HG02623 (cell line): ENCODE results near the gene ELL2.
"Not testable (repeated sequence)": the region's sequence is repeated elsewhere in the genome, so short reads cannot be mapped to it uniquely, and the experiment has no call there.

Experiments
- ATAC-seq: cut with Tn5 transposase; IDR thresholded peaks from one replicate; pipeline ENCODE4 v1.9.1; 2021; ENCODE audit warnings: moderate library complexity; ENCODE audit not compliant: unreplicated experiment

The ELL2 gene

DNA sequence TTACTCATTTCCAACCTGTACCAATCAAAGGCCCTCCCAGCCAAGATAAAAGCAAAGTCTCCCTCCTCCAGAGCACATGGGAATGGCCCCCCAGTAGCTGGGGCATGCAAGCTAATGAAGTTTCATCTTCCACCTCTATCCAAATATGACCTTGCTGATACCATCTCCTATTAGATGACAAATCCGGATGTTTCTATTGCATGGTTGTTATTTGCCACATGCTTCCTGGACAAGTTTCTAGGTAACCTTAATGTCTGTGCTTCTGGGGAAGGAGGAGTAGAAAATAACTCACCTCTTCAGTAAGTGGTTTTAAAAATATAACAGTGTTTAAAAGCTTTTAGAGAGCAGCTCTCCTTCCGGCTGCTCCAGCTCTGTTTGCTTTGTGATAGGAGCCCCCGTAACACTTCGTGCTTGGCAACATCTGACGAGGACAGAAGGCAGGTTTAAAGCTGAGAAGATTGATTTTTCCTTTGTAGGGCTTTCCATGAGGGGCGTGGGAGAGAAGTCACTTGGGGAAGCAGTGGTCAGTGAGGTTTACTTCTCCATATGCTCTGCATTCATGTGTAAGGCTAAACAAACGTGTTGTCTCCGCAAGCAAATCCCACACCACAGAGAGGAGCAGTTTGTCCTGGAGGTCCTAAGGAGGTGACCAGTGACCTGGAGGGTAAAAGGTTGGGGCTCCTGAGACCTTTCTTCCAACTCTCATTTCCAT, 98.8 kb downstream of the ELL2 start:
- ATAC-seq, result no peak

DNA sequence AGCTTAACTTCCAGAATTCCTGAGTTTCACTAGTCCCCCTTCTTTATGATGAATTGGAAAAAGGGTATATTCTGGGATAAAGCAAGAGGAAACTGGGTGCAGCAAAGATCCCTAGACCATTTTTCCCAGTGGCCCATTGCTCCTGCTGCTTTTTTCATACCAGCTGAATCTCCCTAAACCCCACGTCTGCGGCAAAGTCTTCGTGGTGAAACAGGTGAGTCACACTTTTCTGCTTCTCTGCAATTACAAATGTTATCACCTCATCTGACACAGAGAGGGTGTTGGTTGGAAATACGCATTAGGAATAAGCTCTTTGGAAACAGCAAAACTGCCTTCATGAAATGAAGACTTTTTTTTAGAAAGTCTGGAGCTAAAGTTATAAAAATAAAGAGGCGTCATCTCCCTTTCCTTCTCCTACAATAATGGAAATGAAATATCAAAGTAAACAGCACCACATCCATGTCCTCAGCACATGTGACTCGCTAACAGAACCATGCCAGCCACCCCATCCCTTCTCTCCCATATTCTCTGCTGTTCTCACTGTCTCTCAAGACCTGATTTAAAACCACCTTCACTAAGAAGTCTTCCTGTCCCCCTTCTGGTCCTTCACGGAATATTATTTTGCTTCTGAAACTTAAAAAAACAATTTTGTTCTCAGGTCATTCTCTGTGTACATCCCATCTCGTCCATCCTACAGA, 99.6 kb downstream of the ELL2 start:
- no peak for ATAC-seq

DNA sequence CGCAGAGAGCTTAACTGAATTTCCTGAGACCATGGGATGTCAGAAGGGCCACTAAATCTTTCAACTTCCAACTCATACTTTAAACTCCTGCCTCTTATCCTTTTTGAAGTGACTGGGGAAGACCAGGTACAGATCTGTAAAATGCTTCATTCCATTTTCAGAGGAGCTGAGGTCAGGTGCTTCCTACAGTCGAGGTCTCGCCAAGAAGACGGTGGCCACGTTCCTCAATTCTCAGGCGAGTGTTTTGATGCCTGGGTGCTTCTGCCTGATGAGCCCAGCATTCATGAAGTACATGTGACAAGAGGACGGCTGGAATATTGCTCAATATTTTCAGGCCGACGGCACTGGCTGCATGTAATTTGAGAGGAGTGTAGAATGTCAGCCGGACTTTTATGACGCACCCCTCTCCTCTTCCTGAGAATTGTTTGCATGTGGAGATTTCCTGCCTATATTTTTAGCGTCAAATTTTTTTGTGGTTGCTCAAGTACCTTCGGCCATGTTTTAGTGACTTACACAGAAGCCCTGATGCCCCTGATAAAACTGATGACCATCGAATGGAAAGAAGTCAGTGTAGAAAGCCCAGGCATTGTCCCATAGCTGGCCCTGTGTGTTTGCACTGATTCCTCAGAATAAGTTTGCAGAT, 100.3 kb downstream of the ELL2 start:
- ATAC-seq, result no peak

DNA sequence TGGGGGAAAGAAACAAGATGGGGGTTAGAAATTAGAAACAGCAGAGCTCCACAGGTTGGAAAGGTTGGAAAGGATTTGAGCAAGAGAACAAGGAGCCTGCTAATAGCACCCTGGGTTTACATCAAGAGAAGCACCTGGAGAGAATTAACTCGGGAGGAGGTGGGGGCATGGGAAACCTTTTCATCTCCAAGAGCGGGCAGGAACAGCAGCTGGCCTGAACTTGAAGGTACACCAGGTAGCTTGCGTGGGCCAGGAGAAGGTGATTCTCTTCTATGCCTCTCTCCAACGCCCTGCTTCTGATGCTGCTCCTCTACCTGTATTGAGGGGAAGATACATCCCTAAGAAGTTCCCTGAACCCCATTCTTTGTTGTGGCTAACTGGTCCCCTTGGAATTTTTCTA, 102.0 kb downstream of the ELL2 start:
- no peak for ATAC-seq

DNA sequence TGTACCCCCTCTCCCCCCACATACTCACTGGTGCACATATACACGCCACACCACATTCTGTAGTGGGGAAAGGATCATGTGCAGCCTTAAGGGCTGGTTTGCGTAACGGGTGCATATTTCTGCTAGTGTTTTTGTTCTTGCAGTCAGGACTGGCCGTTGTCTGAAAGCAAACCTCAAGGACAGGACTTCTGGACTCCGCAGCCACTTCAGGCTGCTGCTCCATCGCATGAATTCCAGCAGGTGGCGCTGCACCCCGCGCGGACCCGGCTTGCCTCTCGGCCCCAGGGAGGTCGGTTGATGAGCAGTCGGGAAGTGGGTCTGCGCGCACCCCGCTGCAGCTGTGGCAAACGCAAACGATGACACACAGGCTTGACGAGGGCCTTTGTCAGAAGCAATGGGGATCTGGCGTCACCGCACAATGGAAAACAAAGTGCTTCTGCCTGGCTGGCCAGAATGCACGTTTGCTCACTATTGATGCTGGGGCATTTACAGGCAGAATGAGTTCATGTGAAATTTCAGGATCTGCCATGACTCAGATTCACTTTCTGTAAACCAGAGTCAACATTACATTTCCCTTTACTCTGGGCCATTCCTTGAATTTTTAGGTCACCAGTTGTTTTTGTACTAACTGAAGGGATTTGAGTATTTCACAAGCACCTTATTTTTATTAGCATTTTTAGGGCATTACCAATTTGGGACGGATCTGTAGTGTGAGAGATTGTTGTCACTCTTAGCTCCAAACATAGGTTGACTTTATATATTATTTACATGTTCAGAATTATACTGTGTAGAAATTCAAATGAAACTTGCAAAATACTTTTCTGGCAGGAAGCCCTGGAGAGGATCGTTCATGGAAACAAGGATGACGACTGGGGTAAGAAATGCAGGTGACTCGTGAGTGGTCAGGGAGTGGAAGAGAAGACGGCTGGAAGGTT, 102.7 kb downstream of the ELL2 start:
- peak; percentile 75 for ATAC-seq

DNA sequence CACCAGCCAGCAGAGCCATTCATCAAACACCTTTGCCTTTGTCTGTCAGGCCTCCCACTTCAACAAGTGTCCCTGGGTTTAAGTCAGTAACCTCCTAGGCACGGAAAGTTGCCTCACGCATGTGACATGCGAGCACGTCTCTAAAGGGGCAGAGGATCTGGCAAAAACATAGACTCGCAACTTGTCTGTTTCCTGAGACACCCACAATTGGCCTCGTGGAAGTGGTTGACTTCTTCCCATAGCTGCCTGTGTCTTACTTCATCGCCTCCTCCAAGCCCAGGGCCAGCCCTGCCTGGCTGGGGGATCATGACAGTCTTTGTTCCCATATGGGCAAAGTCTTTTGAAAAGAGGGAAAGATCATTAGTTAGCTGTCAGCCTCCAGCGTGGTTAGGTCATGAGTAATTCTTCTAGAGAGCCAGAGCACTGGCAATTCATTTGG, 103.6 kb downstream of the ELL2 start:
- ATAC-seq, result no peak

DNA sequence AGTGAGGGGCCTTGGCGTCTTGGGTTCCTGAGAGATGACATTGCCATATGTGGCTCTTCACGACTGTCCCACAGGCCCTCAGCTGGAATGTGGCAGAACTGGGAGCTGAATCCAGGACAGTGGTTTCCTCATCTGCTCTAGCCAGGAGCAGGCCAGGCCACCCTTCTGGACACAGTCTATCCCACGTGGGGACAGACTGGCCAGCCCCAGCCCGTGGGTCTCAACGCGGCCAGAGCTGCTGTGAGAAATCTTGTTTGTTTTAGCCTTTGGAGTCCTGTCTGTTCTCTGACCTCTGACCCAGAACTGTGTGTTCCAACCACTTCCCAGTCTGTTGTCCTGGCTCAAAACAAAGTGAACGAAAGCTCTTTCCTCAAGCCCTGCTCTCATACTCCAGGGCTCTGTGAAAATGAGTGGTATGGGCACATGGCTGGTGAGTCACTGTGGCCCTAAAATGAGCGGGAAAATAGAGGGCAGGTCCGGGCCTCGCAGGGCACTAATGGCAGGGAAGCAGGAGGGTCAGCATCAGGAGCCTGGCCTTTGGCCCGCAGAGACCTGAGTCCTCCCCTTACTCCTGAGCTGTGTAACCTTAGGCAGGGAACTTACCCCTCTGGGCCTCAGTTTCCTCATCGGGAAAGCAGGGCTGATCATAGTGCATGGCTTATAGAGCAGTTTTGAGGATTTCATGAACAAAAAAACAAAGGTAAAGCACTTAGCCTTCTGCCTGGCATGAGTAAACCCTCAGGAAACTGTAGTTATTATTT, 104.3 kb downstream of the ELL2 start:
- ATAC-seq, result no peak

DNA sequence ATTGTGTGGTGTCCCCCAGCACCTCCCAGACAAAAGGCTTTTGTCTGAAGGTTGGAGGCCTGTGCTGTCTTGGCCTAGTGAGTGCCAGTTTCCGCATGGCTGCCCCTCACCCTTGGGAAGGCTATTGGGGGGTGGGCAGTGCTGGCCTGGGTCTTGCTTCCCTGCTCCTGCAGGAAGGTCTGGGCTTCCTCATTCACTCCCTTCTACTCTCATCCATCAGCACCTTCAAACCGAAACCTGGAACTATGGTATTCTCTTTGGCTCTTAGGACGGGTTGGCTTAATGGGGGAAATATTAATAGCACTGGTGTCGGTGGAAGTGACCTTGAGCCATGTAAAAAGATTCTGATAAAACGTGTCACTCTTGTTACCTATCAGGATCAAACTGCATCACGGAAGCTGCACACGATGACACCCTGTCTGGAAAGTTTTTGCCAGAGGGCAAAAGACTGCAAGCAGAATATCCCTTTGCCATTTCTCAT, 105.1 kb downstream of the ELL2 start:
- no peak for ATAC-seq

DNA sequence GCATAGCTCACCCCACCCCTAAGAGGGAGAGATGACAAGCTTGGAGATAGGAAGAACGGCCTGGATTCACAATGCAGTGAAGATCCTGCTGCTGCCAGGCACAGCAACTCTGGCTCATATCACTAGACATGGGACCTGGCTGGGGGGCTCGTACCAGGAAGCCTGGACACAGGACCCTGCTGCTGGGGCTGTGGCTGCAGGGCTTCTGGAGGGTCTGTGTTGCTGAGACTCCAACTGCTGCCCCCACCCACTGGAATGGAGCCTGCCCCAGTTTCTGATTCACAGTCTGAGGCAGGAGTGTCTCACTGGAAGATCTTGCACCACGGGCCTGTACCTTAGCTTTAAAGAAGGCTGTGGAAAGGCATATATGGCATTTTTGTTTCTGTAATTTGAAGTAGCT, 108.2 kb downstream of the ELL2 start:
- no peak for ATAC-seq

DNA sequence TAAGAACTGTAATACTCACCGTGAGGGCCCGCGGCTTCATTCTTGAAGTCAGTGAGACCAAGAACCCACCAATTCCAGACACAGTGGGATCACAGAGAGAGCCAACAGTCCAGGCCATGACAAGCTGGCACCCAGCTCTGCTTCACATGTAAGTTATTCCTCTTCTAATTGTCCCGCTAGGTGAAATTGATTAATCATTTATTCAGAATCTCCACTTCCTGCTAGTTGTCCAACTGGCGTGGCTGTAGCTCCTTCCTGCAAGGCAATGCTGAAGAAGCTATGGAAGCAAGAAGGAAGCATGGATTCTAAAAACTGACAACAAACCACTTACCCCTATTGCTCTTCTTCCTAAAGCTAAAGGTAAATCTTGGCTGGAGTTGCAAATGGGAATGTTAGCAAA, 109.1 kb downstream of the ELL2 start:
- ATAC-seq, result no peak

DNA sequence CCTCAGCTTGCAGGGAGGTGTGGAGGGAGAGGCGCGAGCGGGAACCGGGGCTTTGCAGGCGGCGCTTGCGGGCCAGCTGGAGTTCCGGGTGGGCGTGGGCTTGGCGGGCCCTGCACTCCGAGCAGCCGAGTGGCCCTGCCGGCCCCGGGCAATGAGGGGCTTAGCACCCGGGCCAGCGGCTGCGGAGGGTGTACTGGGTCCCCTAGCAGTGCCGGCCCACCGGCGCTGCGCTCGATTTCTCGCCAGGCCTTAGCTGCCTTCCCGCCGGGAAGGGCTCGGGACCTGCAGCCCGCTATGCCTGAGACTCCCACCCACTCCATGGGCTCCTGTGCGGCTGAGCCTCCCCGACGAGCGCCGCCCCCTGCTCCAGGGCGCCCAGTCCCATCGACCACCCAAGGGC, 110.5 kb downstream of the ELL2 start:
- ATAC-seq, result not testable (repeated sequence)

DNA sequence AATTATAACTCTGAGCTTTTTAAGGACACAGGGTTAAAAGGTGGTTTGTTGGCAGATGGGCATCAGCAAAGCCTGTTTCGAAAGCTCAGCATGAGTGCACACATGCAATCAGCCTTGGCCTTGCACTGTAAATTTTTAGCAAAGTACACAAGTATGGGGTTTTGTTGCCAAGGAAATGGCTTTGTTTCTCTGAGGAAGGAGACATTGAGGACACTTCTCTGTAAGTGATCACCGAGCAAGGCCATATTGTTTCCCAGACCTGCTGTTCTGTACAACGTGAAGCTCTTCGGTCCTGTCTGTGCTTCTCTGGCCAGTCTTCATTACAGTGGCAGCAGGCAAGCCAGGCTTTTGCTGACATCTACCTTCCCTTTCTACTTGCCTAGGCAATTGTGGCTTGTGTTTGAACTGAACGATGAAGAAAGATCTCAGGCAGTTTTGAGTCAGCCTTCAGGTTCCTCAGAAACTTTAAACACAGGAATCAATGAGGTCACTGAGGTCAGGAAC, 111.2 kb downstream of the ELL2 start:
- ATAC-seq, result no peak

DNA sequence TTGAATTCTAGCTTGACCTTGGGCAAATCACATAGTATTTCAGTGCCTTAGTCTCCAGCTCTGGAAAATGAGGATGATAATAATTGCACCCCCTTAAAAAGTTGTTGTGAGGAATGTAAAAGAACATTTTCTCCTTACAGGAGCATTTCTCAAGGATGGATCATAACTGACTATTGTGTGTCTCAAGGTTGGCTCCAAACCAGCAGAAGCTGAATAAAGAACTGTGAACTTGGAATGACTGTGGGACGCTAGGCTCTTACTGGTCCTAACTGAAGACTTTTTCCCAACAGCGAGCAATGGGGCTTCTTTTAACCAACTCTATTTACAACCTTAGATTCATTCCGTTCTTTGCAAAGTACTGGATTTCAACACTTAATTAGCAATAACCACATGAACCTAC, 113.0 kb downstream of the ELL2 start:
- ATAC-seq, result no peak

DNA sequence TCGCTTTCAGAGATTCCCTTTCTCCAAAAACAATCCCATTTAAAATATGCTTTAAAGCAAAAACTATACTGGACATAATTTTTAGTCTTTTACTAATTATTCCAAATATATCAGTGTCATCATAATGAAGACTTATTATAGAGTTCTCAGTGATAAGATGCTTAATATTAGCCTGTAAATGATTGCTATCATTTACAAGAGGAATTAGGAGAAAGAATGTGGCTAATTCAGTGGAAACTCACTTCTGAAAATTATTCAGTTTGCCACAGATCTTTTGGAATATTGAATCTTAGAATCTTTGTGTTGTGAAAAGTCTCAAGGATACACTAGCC, 114.4 kb downstream of the ELL2 start:
- no peak for ATAC-seq

DNA sequence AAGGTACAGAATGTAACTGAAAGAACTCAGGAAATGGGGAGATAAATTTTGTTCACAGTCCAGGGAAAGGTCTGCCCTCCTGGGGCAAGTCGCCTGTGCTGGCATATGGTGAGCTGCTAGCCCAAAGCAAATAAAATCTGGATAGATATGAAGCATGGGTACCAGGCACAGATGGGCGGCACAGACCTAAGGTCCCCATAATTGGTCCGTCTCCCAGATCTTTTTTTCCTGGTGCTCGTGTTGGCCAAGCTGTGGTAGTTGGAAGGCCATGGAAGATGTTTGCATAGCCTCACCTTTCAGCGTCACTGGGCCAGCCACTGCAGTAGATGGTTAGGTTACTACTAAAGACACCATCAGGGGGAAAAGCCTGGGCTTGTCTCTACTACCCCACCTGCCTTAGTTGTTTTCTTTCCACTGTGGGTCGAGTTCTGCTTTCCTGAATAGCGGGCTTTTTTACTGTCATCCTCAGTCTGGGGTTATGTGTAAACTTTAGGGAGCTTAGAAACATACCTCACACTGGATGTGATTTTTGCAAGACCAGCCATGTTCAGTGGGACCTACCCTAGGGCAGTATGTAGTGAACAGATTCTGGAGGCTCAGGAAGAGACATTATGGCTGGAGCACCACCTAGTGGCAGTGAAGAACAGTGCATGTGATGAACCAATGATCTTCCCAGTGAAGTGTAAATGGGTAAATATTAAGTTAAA, 114.9 kb downstream of the ELL2 start:
- peak; percentile 54 for ATAC-seq

DNA sequence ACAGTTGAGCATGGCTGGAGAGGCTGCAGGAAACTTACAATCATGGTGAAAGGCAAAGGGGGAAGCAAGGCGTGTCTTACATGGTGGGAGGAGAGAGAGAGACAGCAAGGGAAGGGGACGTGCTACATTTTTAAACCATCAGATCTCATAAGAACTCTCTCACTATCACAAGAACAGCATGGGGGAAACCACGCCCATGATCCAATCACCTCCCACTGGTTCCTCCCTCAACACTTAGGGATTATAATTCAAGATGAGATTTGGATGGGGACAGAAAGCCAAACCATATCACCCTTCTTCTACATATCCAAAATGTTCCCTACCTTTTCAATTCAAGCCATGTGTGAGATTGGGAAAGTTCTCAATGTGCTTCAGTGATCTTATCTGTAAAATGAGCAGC, 116.3 kb downstream of the ELL2 start:
- ATAC-seq, result no peak

DNA sequence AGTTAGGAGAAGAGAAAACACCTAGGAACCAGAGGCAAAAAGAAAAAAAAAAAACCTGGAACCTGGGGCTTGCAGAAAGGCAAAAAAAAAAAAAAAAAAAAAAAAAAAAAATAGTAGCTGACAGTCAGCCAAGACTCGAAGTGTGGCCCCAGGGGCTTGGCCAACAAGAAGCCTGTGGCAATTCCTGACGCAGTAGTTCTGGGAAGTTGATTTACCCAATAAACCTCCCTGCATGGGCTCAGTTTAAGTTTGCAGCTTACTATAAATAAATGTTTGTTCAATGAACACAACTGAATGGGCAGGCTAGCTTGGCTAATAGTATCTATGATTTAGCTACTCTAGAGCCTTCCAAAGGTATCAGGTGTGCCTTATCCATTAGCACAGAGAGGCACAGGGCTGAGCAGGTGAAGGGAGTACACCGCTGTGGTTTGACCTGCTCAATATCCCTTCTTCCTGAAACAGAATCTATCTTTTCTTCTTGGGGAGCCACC, 117.9 kb downstream of the ELL2 start:
- ATAC-seq, result no peak

DNA sequence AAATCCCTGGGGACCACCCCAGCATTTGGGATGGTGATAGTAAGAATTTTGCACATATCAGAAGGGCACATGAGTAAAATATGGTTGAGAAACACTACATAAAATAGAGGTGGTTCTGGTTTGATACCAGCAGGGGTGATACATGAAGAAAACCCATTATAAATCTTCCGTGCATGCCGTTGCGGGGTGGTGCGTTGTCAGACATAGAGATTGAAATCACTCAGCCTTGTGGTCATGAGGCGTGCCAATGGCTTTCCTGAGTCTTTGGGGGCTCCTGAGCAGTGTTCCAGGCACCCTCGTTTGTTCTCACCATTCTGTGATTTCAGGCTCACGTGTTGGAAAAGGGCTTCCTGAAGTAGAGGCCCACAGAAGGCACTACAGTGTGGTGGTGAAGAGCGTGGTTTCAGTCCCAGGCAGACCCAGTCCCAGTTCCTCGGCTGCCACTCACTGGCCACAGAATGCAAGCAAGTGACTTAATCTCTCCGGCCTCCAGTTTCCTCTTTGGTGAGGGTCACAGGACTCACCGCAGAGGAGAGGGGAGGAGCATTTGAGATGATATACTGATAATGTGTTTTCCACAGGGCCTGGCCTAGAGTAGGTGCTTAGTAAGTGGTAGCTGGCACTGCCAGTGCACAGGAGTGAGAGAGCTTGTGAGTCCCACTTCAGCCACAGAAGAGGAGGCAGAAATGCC, 118.7 kb downstream of the ELL2 start:
- peak; percentile 89 for ATAC-seq
